Nephron progenitor cell (in vitro differentiated cells): ENCODE results near the gene OR3A3.

Experiments used
- DNase-seq: peaks from one replicate; pipeline ENCODE4 v3.0.0; 2021
- H3K27ac Mint-ChIP-seq: 2 replicates; pipeline ENCODE4 v1.8.0; 2021; ENCODE audit warnings: mild to moderate bottlenecking, moderate library complexity, mixed read lengths
- H3K27me3 Mint-ChIP-seq: 2 replicates; pipeline ENCODE4 v1.8.0; 2021; ENCODE audit warnings: mild to moderate bottlenecking, low read depth, mixed read lengths; ENCODE audit not compliant: poor library complexity
- H3K36me3 Mint-ChIP-seq: 2 replicates; pipeline ENCODE4 v1.8.0; 2021; ENCODE audit warnings: low read depth, mixed read lengths
- H3K4me1 Mint-ChIP-seq: 2 replicates; pipeline ENCODE4 v1.8.0; 2021; ENCODE audit warnings: mixed read lengths
- H3K4me3 Mint-ChIP-seq: 2 replicates; pipeline ENCODE4 v1.8.0; 2021; ENCODE audit warnings: mild to moderate bottlenecking, moderate library complexity, mixed read lengths
- H3K9me3 Mint-ChIP-seq: 2 replicates; pipeline ENCODE4 v1.8.0; 2021; ENCODE audit warnings: mild to moderate bottlenecking, moderate library complexity, mixed read lengths
- TF ChIP-seq, protein P1 (sequence below): fragments of 200-600 bp; sonication (generic); IDR thresholded peaks from 2 replicates; pipeline ENCODE4 v1.5.0; 2021; ENCODE audit warnings: antibody characterized with exemption

Gene OR3A3

GRCh38 chr17:3469529-3469928 is 58.4 kb downstream of the OR3A3 start:
- H3K27me3 Mint-ChIP-seq = peaks cover 3% of the 10 kb centered on the region
- H3K27ac Mint-ChIP-seq = no peak overlapping the region
- no peaks in the 10 kb centered on the region for H3K4me1 Mint-ChIP-seq
- TF ChIP-seq, protein P1, sequence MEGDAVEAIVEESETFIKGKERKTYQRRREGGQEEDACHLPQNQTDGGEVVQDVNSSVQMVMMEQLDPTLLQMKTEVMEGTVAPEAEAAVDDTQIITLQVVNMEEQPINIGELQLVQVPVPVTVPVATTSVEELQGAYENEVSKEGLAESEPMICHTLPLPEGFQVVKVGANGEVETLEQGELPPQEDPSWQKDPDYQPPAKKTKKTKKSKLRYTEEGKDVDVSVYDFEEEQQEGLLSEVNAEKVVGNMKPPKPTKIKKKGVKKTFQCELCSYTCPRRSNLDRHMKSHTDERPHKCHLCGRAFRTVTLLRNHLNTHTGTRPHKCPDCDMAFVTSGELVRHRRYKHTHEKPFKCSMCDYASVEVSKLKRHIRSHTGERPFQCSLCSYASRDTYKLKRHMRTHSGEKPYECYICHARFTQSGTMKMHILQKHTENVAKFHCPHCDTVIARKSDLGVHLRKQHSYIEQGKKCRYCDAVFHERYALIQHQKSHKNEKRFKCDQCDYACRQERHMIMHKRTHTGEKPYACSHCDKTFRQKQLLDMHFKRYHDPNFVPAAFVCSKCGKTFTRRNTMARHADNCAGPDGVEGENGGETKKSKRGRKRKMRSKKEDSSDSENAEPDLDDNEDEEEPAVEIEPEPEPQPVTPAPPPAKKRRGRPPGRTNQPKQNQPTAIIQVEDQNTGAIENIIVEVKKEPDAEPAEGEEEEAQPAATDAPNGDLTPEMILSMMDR = no peak
- H3K36me3 Mint-ChIP-seq = no peaks in the 10 kb centered on the region
- H3K4me3 Mint-ChIP-seq = no peak overlapping the region
- peaks cover 4% of the 10 kb centered on the region for H3K9me3 Mint-ChIP-seq
- no peak for DNase-seq

GRCh38 chr17:3471599-3471998 is 60.4 kb downstream of the OR3A3 start, which contains the start of gene SPATA22:
Gene SPATA22, minus strand, starts transcription at chr17:3471819. Its CDS starts 2,494 bp downstream, at chr17:3469325.
- no peaks in the 10 kb centered on the region for H3K36me3 Mint-ChIP-seq
- peaks cover 4% of the 10 kb centered on the region for H3K9me3 Mint-ChIP-seq
- TF ChIP-seq, protein P1 = no peak
- no peak within 1 kb of the TSS for H3K4me3 Mint-ChIP-seq
- H3K4me1 Mint-ChIP-seq = no peaks in the 10 kb centered on the region
- H3K27ac Mint-ChIP-seq = no peak within 1 kb of the TSS
- DNase-seq = no peak
- H3K27me3 Mint-ChIP-seq = peaks cover 6% of the 10 kb centered on the region

DNA sequence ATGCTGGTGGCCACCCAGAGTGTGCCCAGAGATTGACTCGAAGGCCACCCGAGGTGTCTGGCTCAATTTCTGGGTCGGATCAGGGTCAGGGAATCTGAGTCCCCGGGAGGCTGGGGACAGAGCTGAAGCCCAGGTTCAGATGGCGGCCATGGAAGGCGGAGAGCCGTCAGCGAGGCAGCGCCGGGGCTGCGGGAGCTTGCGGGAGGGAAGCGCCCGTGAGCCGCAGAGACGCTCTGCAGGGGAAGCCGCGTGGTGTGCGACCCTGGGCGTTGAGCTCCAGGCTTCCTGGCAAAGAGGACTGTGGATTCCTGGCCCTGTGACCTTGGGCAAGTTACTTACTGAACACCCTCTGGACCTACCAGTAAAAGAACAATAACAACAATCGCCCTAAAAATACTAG is 61.0 kb downstream of the OR3A3 start:
- peaks cover 4% of the 10 kb centered on the region for H3K9me3 Mint-ChIP-seq
- TF ChIP-seq, protein P1 = no peak
- H3K36me3 Mint-ChIP-seq = no peaks in the 10 kb centered on the region
- H3K4me1 Mint-ChIP-seq = no peaks in the 10 kb centered on the region
- no peak overlapping the region for H3K27ac Mint-ChIP-seq
- H3K4me3 Mint-ChIP-seq = no peak overlapping the region
- DNase-seq = no peak
- peaks cover 6% of the 10 kb centered on the region for H3K27me3 Mint-ChIP-seq
